Measurements from ENCODE around the gene OR2D3.

DNA sequence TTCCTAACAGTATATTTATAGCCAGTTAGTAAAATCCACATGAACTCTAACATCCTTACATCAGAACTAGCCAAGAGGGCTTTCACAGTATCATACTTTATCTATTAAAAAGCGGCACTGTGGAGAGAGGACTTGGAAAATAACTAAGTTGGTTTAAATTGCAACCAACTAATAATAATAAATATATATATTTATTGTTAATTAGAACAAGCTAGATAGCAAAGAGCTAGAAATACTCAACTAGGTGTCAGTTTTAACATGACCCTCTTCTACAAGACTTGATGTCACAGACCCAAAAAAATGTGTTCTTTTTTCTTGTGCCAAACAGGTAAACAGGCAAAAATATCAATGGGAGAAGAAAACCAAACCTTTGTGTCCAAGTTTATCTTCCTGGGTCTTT is at the start of gene OR2D3:
- TF ChIP-seq, protein P1, sequence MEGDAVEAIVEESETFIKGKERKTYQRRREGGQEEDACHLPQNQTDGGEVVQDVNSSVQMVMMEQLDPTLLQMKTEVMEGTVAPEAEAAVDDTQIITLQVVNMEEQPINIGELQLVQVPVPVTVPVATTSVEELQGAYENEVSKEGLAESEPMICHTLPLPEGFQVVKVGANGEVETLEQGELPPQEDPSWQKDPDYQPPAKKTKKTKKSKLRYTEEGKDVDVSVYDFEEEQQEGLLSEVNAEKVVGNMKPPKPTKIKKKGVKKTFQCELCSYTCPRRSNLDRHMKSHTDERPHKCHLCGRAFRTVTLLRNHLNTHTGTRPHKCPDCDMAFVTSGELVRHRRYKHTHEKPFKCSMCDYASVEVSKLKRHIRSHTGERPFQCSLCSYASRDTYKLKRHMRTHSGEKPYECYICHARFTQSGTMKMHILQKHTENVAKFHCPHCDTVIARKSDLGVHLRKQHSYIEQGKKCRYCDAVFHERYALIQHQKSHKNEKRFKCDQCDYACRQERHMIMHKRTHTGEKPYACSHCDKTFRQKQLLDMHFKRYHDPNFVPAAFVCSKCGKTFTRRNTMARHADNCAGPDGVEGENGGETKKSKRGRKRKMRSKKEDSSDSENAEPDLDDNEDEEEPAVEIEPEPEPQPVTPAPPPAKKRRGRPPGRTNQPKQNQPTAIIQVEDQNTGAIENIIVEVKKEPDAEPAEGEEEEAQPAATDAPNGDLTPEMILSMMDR (IDR thresholded peaks at IDR 0.05; ENCODE audit: insufficient read depth, low read length, poor library complexity, severe bottlenecking) = no peak
- no peak for TF ChIP-seq EZH2phosphoT487 (conservative IDR thresholded peaks at IDR 0.05; ENCODE audit: low read length)

Data from SU-DHL-6 (cell line).